Testis (tissue), 2 donors: ENCODE data around the gene SOHLH2.

Source experiments
- CTCF ChIP-seq, 3 experiments: fragments of 450-650 bp in 2 of 3; fragments of 200-600 bp in 1 of 3; sonication (generic) in 1 of 3; IDR thresholded peaks; one replicate each; pipeline ENCODE4 v1.5.1; 2016 to 2019; ENCODE audit warnings: antibody characterized with exemption in 3 of 3, mild to moderate bottlenecking in 2 of 3, moderate library complexity in 1 of 3
- POLR2A ChIP-seq: fragments of 450-650 bp; IDR thresholded peaks from one replicate; pipeline ENCODE4 v1.6.1; 2017; ENCODE audit warnings: antibody characterized with exemption, mild to moderate bottlenecking, moderate library complexity

- TF ChIP-seq CTCF (IDR thresholded peaks at IDR 0.05) (no peak), POLR2A (no peak)
Observed at GRCh38 chr13:36174923-36175322, 39.4 kb downstream of the SOHLH2 start.
